Esophagus muscularis mucosa (tissue), 4 donors: ENCODE results near the gene MYO1B. TPM values are rescaled to one million over a fixed set of nuclear protein-coding genes. Genes with fewer than 3 reads are reported as not detected.

Source experiments
- DNase-seq: peaks from one replicate; pipeline ENCODE4 v3.0.0-alpha.2; 2017; ENCODE audit errors: extremely low spot score
- H3K27ac ChIP-seq, 4 donors: fragments of 200-600 bp; sonication (generic); replicated peaks in 1 of 4; 1 replicate in 3 of 4; 2 replicates in 1 of 4; pipeline ENCODE4 v1.5.1; 2016 to 2019; ENCODE audit warnings: mild to moderate bottlenecking in 1 of 4
- H3K27me3 ChIP-seq, 4 donors: fragments of 200-600 bp; sonication (generic); one replicate each; pipeline versions ENCODE4 v1.5.1 to v1.6.0; 2016 to 2019
- H3K36me3 ChIP-seq, 4 donors: fragments of 200-600 bp; sonication (generic); one replicate each; pipeline ENCODE4 v1.5.1; 2016 to 2019
- H3K4me1 ChIP-seq, 4 donors: fragments of 200-600 bp; sonication (generic); one replicate each; pipeline ENCODE4 v1.5.1; 2016 to 2019
- H3K4me3 ChIP-seq, 4 donors: fragments of 200-600 bp; sonication (generic); 1 replicate in 2 of 4; 2 replicates in 2 of 4; pipeline ENCODE4 v1.5.1; 2016 to 2019; ENCODE audit warnings: mild to moderate bottlenecking in 4 of 4, moderate library complexity in 1 of 4
- H3K9me3 ChIP-seq, 4 donors: fragments of 200-600 bp; sonication (generic); 1 replicate in 3 of 4; 2 replicates in 1 of 4; pipeline ENCODE4 v1.5.1; 2016 to 2019
- CTCF ChIP-seq, 3 experiments: fragments of 200-600 bp in 2 of 3; fragments of 450-650 bp in 1 of 3; sonication (generic) in 2 of 3; IDR thresholded peaks; one replicate each; pipeline ENCODE4 v1.5.1; 2017 to 2019; ENCODE audit warnings: antibody characterized with exemption in 3 of 3, mild to moderate bottlenecking in 2 of 3, moderate library complexity in 1 of 3
- EP300 ChIP-seq: sonication (generic); formaldehyde crosslinking; IDR thresholded peaks from one replicate; pipeline ENCODE4 v1.6.1; 2017; ENCODE audit warnings: antibody characterized with exemption
- POLR2A ChIP-seq: fragments of 450-650 bp; IDR thresholded peaks from one replicate; pipeline ENCODE4 v1.6.1; 2017; ENCODE audit warnings: antibody characterized with exemption, moderate library complexity, mild to moderate bottlenecking, low read depth
- POLR2AphosphoS5 ChIP-seq, 2 donors: sonication (generic); formaldehyde crosslinking; IDR thresholded peaks; one replicate each; pipeline ENCODE4 v1.6.1; 2017; ENCODE audit warnings: antibody characterized with exemption in 2 of 2
- WGBS: methylation state at CpG from one replicate; pipeline ENCODE4 v1.1.5; 2018; 5-methylcytosine and 5-hydroxymethylcytosine counted together
- intact Hi-C: fragments of 100-400 bp; cut with DNase I; formaldehyde crosslinking; loops from one replicate; pipeline ENCODE4 v1.15.1; 2023
- total RNA-seq, 4 donors: library from RNA; depleted of rRNA; stranded (reverse); fragments of >200 nt; gene quantifications; one replicate each; pipeline versions ENCODE4 v1.1.0 to v1.2.1, GENCODE V29; 2016

MYO1B gene
- total RNA-seq, 4 donors from 2014 or later = 14.8 to 17.3 (median 15.9) TPM

- WGBS = 95% methylated on average over 5 of the region's 5 CpGs
- peaks cover 0 to 20% (median 0%) of the 10 kb centered on the region in 4 donors for H3K36me3 ChIP-seq
- H3K27me3 ChIP-seq = no peaks in the 10 kb centered on the region
- no peak for TF ChIP-seq CTCF (IDR thresholded peaks at IDR 0.05)
- no peak for TF ChIP-seq POLR2AphosphoS5 (IDR thresholded peaks at IDR 0.05)
- no peak for TF ChIP-seq POLR2A
- TF ChIP-seq EP300 = no peak
- DNase-seq = no peak
- H3K9me3 ChIP-seq = no peaks in the 10 kb centered on the region
- no peak overlapping the region for H3K27ac ChIP-seq
- intact Hi-C loops = no loop called here
- peaks cover 0 to 7% (median 4%) of the 10 kb centered on the region in 4 donors for H3K4me1 ChIP-seq
- no peak overlapping the region for H3K4me3 ChIP-seq
Observed at GRCh38 chr2:191396794-191397193, 151.6 kb downstream of the MYO1B start.

- Histone ChIP-seq H3K27ac (no peak overlapping the region), H3K36me3 (peaks cover 0 to 19% (median 0%) of the 10 kb centered on the region in 4 donors), H3K4me3 (no peak overlapping the region), H3K4me1 (peaks cover 0 to 7% (median 4%) of the 10 kb centered on the region in 4 donors), H3K27me3 (no peaks in the 10 kb centered on the region), H3K9me3 (no peaks in the 10 kb centered on the region)
- DNase-seq = no peak
- 97% methylated on average over 5 of the region's 5 CpGs for WGBS
- intact Hi-C loops = no loop called here
- TF ChIP-seq POLR2AphosphoS5 (IDR thresholded peaks at IDR 0.05) (no peak), POLR2A (no peak), EP300 (no peak), CTCF (IDR thresholded peaks at IDR 0.05) (no peak)
Observed at GRCh38 chr2:191399601-191400000, 154.4 kb downstream of the MYO1B start.

GRCh38 chr2:191401287-191401686 is 156.1 kb downstream of the MYO1B start:
- no peak for TF ChIP-seq EP300
- no peaks in the 10 kb centered on the region for H3K9me3 ChIP-seq
- H3K27me3 ChIP-seq = no peaks in the 10 kb centered on the region
- peaks cover 0 to 7% (median 0%) of the 10 kb centered on the region in 4 donors for H3K36me3 ChIP-seq
- H3K4me1 ChIP-seq = peaks cover 0 to 7% (median 4%) of the 10 kb centered on the region in 4 donors
- 14% methylated on average over 1 of the region's 1 CpG for WGBS
- intact Hi-C loops = no loop called here
- DNase-seq = no peak
- no peak overlapping the region for H3K4me3 ChIP-seq
- no peak overlapping the region for H3K27ac ChIP-seq

- Histone ChIP-seq H3K9me3 (no peaks in the 10 kb centered on the region), H3K27me3 (no peaks in the 10 kb centered on the region), H3K4me3 (no peak overlapping the region), H3K27ac (no peak overlapping the region), H3K4me1 (peaks cover 0 to 7% (median 4%) of the 10 kb centered on the region in 4 donors), H3K36me3 (peaks cover 0 to 7% (median 0%) of the 10 kb centered on the region in 4 donors)
- intact Hi-C loops = no loop called here
- DNase-seq = no peak
- no peak for TF ChIP-seq CTCF (IDR thresholded peaks at IDR 0.05)
- TF ChIP-seq POLR2AphosphoS5 (IDR thresholded peaks at IDR 0.05) = no peak
- TF ChIP-seq EP300 = no peak
- TF ChIP-seq POLR2A = no peak
- 95% methylated on average over 3 of the region's 3 CpGs for WGBS
Observed at GRCh38 chr2:191402966-191403565, 157.9 kb downstream of the MYO1B start.

GRCh38 chr2:191404568-191404991 is 159.4 kb downstream of the MYO1B start:
- DNase-seq = no peak
- Histone ChIP-seq H3K4me1 (peaks cover 0 to 7% (median 4%) of the 10 kb centered on the region in 4 donors), H3K9me3 (no peaks in the 10 kb centered on the region), H3K4me3 (no peak overlapping the region), H3K27ac (no peak overlapping the region), H3K36me3 (peaks cover 0 to 17% (median 0%) of the 10 kb centered on the region in 4 donors), H3K27me3 (no peaks in the 10 kb centered on the region)
- TF ChIP-seq CTCF (IDR thresholded peaks at IDR 0.05) (no peak), POLR2A (no peak), EP300 (no peak), POLR2AphosphoS5 (IDR thresholded peaks at IDR 0.05) (no peak)
- intact Hi-C loops = no loop called here
- WGBS = 25% methylated on average over 1 of the region's 1 CpG
